ENCODE measurements around the gene PPP1R27. TPM values are rescaled to one million over a fixed set of nuclear protein-coding genes. Genes with fewer than 3 reads are reported as not detected.

Gene PPP1R27
- total and polyA plus RNA-seq, 8 donors: 0.58 to 2.0 TPM; not detected in 6

DNA sequence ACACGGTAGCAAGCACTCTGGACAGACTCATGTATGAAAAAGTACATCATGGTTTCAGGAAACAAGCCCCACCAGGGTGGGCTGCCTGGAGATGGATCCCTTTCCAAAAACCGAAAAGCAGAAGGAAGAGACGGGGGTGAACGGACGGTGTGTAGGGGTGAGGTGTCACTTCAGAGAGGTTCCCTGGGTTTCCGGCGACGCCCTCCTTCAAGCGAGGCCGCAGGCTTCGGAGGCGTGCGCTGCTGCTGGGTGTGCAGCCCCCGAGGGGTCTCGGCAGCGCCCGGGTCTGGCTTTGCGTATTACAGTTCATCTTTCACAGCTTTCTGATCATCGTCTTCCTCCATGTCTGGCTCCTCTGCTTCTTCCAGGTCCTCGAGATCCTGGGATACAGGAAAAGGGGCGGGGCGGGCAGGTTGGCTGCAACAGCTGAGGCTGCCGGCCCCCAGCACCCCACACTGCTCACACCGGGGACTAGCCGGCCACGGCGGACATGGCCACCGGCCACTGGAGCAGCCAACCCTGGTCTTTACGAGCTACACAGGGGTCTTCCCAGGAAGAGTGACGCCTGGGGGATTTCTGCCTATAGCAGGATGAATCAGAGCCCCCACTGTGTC, 9.0 kb upstream of the PPP1R27 start:
- Histone ChIP-seq H3K36me3 (peaks cover 57 to 69% (median 65%) of the 10 kb centered on the region in 4 donors), H3K4me3 (no peak overlapping the region), H3K9me3 (no peaks in the 10 kb centered on the region), H3K4me1 (peaks cover 0 to 10% (median 3%) of the 10 kb centered on the region in 4 donors), H3K27me3 (no peaks in the 10 kb centered on the region), H3K27ac (no peak overlapping the region)
- WGBS, 5 donors: 87 to 93% (median 88%) methylated on average over 25 to 30 of the region's 30 CpGs
- intact Hi-C loops (cut with DNase I; ENCODE audit: low total_unique reads): no loop called here
- DNase-seq: no peak
- TF ChIP-seq POLR2AphosphoS5 (IDR thresholded peaks at IDR 0.05): no peak

DNA sequence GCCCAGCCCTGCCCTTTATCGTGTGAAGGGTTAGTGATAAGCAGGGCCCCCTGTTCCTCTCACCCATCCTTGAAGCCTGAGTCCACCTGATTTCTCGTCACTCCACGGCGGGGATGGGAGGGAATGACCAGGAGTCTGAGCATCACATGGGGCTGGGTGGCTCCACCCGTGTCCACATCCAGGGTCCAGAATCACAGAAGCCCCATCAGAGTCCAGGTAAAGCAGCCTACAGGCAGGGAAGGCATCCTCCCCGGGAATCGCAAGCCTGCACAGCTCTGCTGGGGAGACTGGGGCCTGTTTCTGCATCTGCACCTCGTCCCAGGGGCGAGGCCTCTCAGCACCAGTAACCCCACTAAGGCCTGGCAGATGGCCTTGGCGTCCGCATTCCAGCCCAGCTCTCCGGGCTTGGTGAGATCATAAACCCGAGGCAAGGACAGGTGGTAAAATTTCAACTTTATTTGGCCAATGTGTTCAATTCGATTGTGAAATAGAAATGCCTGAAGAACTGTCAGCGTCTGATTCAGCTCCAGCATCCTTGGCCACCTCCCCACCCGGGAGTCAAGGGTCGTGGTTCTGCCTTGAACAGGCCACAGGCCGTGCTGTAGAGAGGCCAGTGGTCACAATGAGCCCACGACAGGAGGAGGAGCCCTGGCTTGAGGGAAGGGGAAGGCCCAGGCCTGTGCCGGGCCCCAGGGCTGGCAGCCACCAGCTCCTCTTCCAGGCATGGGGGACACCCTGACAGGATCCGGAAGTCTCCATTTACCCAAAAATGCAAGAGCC, 8.1 kb upstream of the PPP1R27 start:
- Histone ChIP-seq H3K4me1 (peaks cover 0 to 10% (median 3%) of the 10 kb centered on the region in 4 donors), H3K27me3 (no peaks in the 10 kb centered on the region), H3K27ac (no peak overlapping the region), H3K9me3 (no peaks in the 10 kb centered on the region), H3K36me3 (peaks cover 54 to 60% (median 56%) of the 10 kb centered on the region in 4 donors), H3K4me3 (no peak overlapping the region)
- intact Hi-C loops (cut with DNase I; ENCODE audit: low total_unique reads): no loop called here
- WGBS, 5 donors: 67 to 77% (median 70%) methylated on average over 18 to 21 of the region's 21 CpGs
- TF ChIP-seq, protein P1, sequence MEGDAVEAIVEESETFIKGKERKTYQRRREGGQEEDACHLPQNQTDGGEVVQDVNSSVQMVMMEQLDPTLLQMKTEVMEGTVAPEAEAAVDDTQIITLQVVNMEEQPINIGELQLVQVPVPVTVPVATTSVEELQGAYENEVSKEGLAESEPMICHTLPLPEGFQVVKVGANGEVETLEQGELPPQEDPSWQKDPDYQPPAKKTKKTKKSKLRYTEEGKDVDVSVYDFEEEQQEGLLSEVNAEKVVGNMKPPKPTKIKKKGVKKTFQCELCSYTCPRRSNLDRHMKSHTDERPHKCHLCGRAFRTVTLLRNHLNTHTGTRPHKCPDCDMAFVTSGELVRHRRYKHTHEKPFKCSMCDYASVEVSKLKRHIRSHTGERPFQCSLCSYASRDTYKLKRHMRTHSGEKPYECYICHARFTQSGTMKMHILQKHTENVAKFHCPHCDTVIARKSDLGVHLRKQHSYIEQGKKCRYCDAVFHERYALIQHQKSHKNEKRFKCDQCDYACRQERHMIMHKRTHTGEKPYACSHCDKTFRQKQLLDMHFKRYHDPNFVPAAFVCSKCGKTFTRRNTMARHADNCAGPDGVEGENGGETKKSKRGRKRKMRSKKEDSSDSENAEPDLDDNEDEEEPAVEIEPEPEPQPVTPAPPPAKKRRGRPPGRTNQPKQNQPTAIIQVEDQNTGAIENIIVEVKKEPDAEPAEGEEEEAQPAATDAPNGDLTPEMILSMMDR (IDR thresholded peaks at IDR 0.05): no peak
- TF ChIP-seq POLR2A (IDR thresholded peaks at IDR 0.05): no peak
- no peak for TF ChIP-seq EP300 (IDR thresholded peaks at IDR 0.05)
- no peak for TF ChIP-seq POLR2AphosphoS5 (IDR thresholded peaks at IDR 0.05)
- DNase-seq: no peak

DNA sequence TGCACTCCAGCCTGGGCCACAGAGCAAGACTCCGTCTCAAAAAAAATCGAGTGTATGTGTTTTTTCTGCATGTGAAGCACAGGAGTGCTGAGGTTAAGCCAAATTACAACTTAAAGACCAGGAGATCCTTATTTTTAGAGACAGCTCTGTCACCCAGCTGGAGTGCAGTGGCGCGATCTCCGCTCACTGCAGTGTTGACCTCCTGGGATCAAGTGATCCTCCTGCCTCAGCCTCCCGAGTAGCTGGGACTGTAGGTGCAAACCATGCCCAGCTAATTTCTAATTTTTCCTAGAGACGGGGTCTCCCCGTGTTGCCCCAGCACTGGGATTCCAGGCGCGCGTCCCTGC, 7.5 kb upstream of the PPP1R27 start:
- no peak overlapping the region for H3K27ac ChIP-seq
- DNase-seq: no peak
- peaks cover 50 to 54% (median 50%) of the 10 kb centered on the region in 4 donors for H3K36me3 ChIP-seq
- no peak overlapping the region for H3K4me3 ChIP-seq
- TF ChIP-seq POLR2AphosphoS5 (IDR thresholded peaks at IDR 0.05) (no peak), EP300 (IDR thresholded peaks at IDR 0.05) (no peak), POLR2A (IDR thresholded peaks at IDR 0.05) (no peak)
- TF ChIP-seq, protein P1 (IDR thresholded peaks at IDR 0.05): no peak
- intact Hi-C loops (cut with DNase I; ENCODE audit: low total_unique reads): no loop called here
- no peaks in the 10 kb centered on the region for H3K27me3 ChIP-seq
- H3K4me1 ChIP-seq: peaks cover 0 to 10% (median 3%) of the 10 kb centered on the region in 4 donors
- H3K9me3 ChIP-seq: no peaks in the 10 kb centered on the region
- 87 to 92% (median 88%) methylated on average over 10 to 11 of the region's 11 CpGs for WGBS, 5 donors

DNA sequence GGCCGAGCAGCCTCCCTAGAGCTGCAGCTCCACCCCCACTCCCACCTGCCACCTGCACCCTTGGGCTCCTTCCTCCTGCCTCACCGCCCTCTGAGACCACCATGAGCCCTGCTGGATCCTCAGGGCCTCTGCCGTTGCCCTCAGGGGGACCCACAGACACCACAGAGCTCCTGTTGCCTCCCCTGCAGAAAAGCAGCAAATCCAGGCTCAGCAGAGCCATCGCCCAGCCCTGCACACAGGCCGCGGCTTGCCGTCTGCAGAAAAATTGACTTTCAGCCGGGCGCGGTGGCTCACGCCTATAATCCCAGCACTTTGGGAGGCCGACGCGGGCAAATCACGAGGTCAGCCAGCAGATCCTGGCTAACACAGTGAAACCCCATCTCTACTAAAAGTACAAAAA, 7.0 kb upstream of the PPP1R27 start:
- TF ChIP-seq, protein P1 (IDR thresholded peaks at IDR 0.05): no peak
- TF ChIP-seq EP300 (IDR thresholded peaks at IDR 0.05): no peak
- TF ChIP-seq POLR2A (IDR thresholded peaks at IDR 0.05): no peak
- TF ChIP-seq POLR2AphosphoS5 (IDR thresholded peaks at IDR 0.05): no peak
- peaks cover 45 to 49% (median 46%) of the 10 kb centered on the region in 4 donors for H3K36me3 ChIP-seq
- no peak overlapping the region for H3K4me3 ChIP-seq
- 56 to 80% (median 67%) methylated on average over 15 of the region's 15 CpGs for WGBS, 5 donors
- H3K4me1 ChIP-seq: peaks cover 0 to 10% (median 3%) of the 10 kb centered on the region in 4 donors
- H3K9me3 ChIP-seq: no peaks in the 10 kb centered on the region
- no peak for DNase-seq
- H3K27me3 ChIP-seq: no peaks in the 10 kb centered on the region
- no peak overlapping the region for H3K27ac ChIP-seq
- intact Hi-C loops (cut with DNase I; ENCODE audit: low total_unique reads): no loop called here
